GM19238 (cell line): Measurements from ENCODE around the gene SIPA1L3.

ENCODE experiments used
- DNase-seq: peaks from one replicate; pipeline ENCODE4 v3.0.0; 2011; ENCODE audit warnings: low spot score; ENCODE audit not compliant: insufficient read length

The SIPA1L3 gene

DNA sequence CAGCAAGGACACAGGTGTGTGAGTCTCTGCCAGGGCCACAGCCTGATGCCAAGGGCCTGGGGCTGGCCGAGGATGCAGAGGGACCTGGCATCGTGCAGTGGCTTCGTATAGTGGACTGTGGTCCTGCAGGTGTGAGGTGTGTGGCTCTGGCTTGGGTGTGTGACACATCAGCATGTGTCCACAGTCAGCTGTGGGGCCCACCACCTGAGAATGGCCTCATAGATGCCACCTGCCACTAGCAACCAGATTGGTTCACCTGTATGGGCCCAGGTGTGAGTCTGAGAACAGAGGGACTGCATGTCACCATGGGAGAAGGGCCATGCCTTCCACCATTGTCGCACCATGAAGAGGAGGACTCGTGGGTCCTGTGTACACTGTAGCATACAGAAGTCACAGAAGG lies 346.8 kb downstream of the SIPA1L3 start:
- DNase-seq: no peak

DNA sequence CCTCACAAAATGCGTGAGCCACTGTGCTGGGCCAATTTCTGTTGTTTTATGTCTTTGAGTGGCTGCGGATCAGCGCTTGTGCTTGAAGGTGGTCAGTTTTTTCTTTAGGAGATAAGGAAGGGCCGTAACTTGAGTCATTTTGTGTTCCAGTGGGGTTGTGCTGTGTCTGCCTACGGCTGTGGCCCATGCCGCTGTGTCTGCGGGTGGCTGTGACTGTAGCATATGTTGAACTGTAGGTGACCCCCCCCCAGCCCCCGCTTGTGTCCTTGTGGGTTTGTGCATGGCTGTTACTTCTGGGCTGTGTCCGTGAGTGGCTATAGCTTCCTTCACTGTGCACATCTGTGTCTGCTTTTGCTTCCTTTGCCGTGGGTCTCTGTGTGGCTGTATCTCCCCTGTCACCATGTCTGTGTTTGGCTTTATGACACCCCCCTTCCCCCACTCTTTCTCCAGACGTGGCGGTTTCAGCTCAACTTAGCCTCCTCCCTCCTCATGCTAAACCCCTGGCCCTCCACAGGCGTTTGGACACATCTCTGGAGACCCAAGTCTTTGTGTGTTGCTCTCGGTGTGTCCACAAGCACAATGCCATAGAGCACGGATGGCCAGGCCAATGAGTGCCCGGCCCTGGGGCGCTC lies 348.5 kb downstream of the SIPA1L3 start:
- DNase-seq: no peak
